Hepatocyte (in vitro differentiated cells): ENCODE measurements around the gene CHD6. TPM values are rescaled to one million over a fixed set of nuclear protein-coding genes. Genes with fewer than 3 reads are reported as not detected.
A peak's percentile ranks its signal among the peaks of the same experiment; 100 is the strongest.

Experiments used
- DNase-seq: peaks from one replicate; pipeline ENCODE4 v3.0.0-alpha.2; 2016; ENCODE audit warnings: low spot score
- H2AFZ ChIP-seq: fragments of 200-600 bp; sonication (generic); 2 replicates; pipeline ENCODE4 v1.6.0; 2016; ENCODE audit warnings: antibody characterized with exemption, mild to moderate bottlenecking
- H3K27ac ChIP-seq: fragments of 200-600 bp; sonication (generic); 2 replicates; pipeline ENCODE4 v1.5.1; 2016; ENCODE audit warnings: mild to moderate bottlenecking
- H3K27me3 ChIP-seq: fragments of 200-600 bp; sonication (generic); 2 replicates; pipeline ENCODE4 v1.6.1; 2016
- H3K36me3 ChIP-seq: fragments of 200-600 bp; sonication (generic); replicated peaks from 2 replicates; pipeline ENCODE4 v1.5.1; 2016; ENCODE audit warnings: low read depth; ENCODE audit not compliant: insufficient read depth
- H3K4me1 ChIP-seq: fragments of 200-600 bp; sonication (generic); 2 replicates; pipeline ENCODE4 v1.5.1; 2016; ENCODE audit warnings: mild to moderate bottlenecking, moderate library complexity; ENCODE audit not compliant: insufficient read depth
- H3K4me2 ChIP-seq: fragments of 200-600 bp; sonication (generic); 2 replicates; pipeline ENCODE4 v1.6.0; 2016
- H3K4me3 ChIP-seq: fragments of 200-600 bp; sonication (generic); 2 replicates; pipeline ENCODE4 v1.5.1; 2016; ENCODE audit warnings: mild to moderate bottlenecking
- H3K79me2 ChIP-seq: fragments of 200-600 bp; sonication (generic); 2 replicates; pipeline ENCODE4 v1.6.0; 2017; ENCODE audit warnings: mild to moderate bottlenecking
- H3K9me2 ChIP-seq: fragments of 200-600 bp; sonication (generic); replicated peaks from 2 replicates; pipeline ENCODE4 v1.6.0; 2017; ENCODE audit warnings: mild to moderate bottlenecking; ENCODE audit not compliant: insufficient read depth
- H3K9me3 ChIP-seq: fragments of 200-600 bp; sonication (generic); 2 replicates; pipeline ENCODE4 v1.5.1; 2016; ENCODE audit warnings: low read depth, mild to moderate bottlenecking
- H4K20me1 ChIP-seq: fragments of 200-600 bp; sonication (generic); 2 replicates; pipeline ENCODE4 v1.6.0; 2016; ENCODE audit warnings: mild to moderate bottlenecking; ENCODE audit not compliant: insufficient read depth, poor library complexity, severe bottlenecking
- CTCF ChIP-seq: fragments of 200-600 bp; sonication (generic); IDR thresholded peaks from 2 replicates; pipeline ENCODE4 v1.5.1; 2016; ENCODE audit warnings: antibody characterized with exemption, mild to moderate bottlenecking; ENCODE audit not compliant: poor library complexity
- EZH2 ChIP-seq: fragments of 200-600 bp; sonication (generic); IDR thresholded peaks from 2 replicates; pipeline ENCODE4 v1.6.1; 2016; ENCODE audit warnings: antibody characterized with exemption, mild to moderate bottlenecking, borderline replicate concordance
- EZH2phosphoT487 ChIP-seq: fragments of 200-600 bp; sonication (generic); IDR thresholded peaks from one replicate; pipeline ENCODE4 v1.6.1; 2018; ENCODE audit warnings: antibody characterized with exemption, mild to moderate bottlenecking, low read depth, moderate library complexity; ENCODE audit not compliant: unreplicated experiment, severe bottlenecking
- WGBS: methylation state at CpG from one replicate; pipeline ENCODE4 v1.1.6; 2016; ENCODE audit warnings: low lambda C conversion rate; ENCODE audit errors: missing lambda C conversion rate; 5-methylcytosine and 5-hydroxymethylcytosine counted together
- polyA plus RNA-seq: library from polyadenylated mRNA; unstranded; fragments of >200 nt; fragmentation: Nextera tagmentation; extraction: Ambion mirVana; gene quantifications from 2 replicates; pipeline ENCODE4 v1.2.1, GENCODE V29; 2016
- total RNA-seq: library from RNA; depleted of rRNA; stranded (reverse); fragments of >200 nt; gene quantifications from 2 replicates; pipeline ENCODE4 v1.2.3, GENCODE V29; 2014

The CHD6 gene
- total and polyA plus RNA-seq, 2 experiments from 2014 or later = 31.0 to 56.0 TPM

- no peaks in the 10 kb centered on the region for H3K79me2 ChIP-seq
- TF ChIP-seq EZH2 (no peak), CTCF (no peak), EZH2phosphoT487 (no peak)
- H3K27me3 ChIP-seq = no peaks in the 10 kb centered on the region
- H3K4me1 ChIP-seq = peaks cover 6% of the 10 kb centered on the region
- no peaks in the 10 kb centered on the region for H3K9me2 ChIP-seq
- no peak overlapping the region for H3K4me2 ChIP-seq
- no peaks in the 10 kb centered on the region for H3K9me3 ChIP-seq
- WGBS = 64% methylated on average over 14 of the region's 14 CpGs
- H3K36me3 ChIP-seq = no peaks in the 10 kb centered on the region
- peak overlapping the region; percentile 61 for H3K27ac ChIP-seq
- peak; percentile 53 for DNase-seq
- no peak overlapping the region for H3K4me3 ChIP-seq
- no peak overlapping the region for H2AFZ ChIP-seq
- H4K20me1 ChIP-seq = no peaks in the 10 kb centered on the region
Observed at GRCh38 chr20:41386502-41387427, 231.4 kb downstream of the CHD6 start.

- H3K4me2 ChIP-seq = no peak overlapping the region
- 68% methylated on average over 7 of the region's 7 CpGs for WGBS
- no peaks in the 10 kb centered on the region for H3K9me3 ChIP-seq
- TF ChIP-seq EZH2phosphoT487 = no peak
- TF ChIP-seq EZH2 = no peak
- TF ChIP-seq CTCF = no peak
- H3K4me1 ChIP-seq = peaks cover 6% of the 10 kb centered on the region
- no peaks in the 10 kb centered on the region for H3K79me2 ChIP-seq
- no peak for DNase-seq
- peaks cover 2% of the 10 kb centered on the region for H3K27me3 ChIP-seq
- no peaks in the 10 kb centered on the region for H3K36me3 ChIP-seq
- no peak overlapping the region for H2AFZ ChIP-seq
- no peaks in the 10 kb centered on the region for H3K9me2 ChIP-seq
- H3K4me3 ChIP-seq = no peak overlapping the region
- no peaks in the 10 kb centered on the region for H4K20me1 ChIP-seq
- H3K27ac ChIP-seq = no peak overlapping the region
Observed at GRCh38 chr20:41382791-41383305, 235.3 kb downstream of the CHD6 start.

- H4K20me1 ChIP-seq = no peaks in the 10 kb centered on the region
- no peak for DNase-seq
- H3K4me1 ChIP-seq = no peaks in the 10 kb centered on the region
- H3K4me2 ChIP-seq = no peak overlapping the region
- no peaks in the 10 kb centered on the region for H3K79me2 ChIP-seq
- H3K4me3 ChIP-seq = no peak overlapping the region
- 83% methylated on average over 12 of the region's 12 CpGs for WGBS
- no peaks in the 10 kb centered on the region for H3K9me3 ChIP-seq
- no peaks in the 10 kb centered on the region for H3K36me3 ChIP-seq
- peaks cover 2% of the 10 kb centered on the region for H3K27me3 ChIP-seq
- no peak overlapping the region for H2AFZ ChIP-seq
- H3K9me2 ChIP-seq = no peaks in the 10 kb centered on the region
- H3K27ac ChIP-seq = no peak overlapping the region
- TF ChIP-seq CTCF = no peak
- TF ChIP-seq EZH2phosphoT487 = no peak
- TF ChIP-seq EZH2 = no peak
Observed at GRCh38 chr20:41380551-41381193, 237.5 kb downstream of the CHD6 start.
